Measurements from ENCODE around the gene MYO1E. TPM values are rescaled to one million over a fixed set of nuclear protein-coding genes. Genes with fewer than 3 reads are reported as not detected.
"Not testable (repeated sequence)": the region's sequence is repeated elsewhere in the genome, so short reads cannot be mapped to it uniquely, and the experiment has no call there.

The MYO1E gene
- total RNA-seq, 1 experiment from 2014 or later: 68.8 TPM

GRCh38 chr15:59339252-59339672 lies 33.4 kb downstream of the MYO1E start:
- H3K27me3 ChIP-seq (ENCODE audit: low read length): no peaks in the 10 kb centered on the region
- no peak for TF ChIP-seq CTCF (conservative IDR thresholded peaks at IDR 0.05; ENCODE audit: low read depth, low read length)
- no peak for TF ChIP-seq EZH2phosphoT487 (IDR thresholded peaks at IDR 0.05; ENCODE audit: borderline replicate concordance, low read length)
- no peak for TF ChIP-seq EZH2 (IDR thresholded peaks at IDR 0.05; ENCODE audit: low read length, unreplicated experiment)
- ATAC-seq (no peak), DNase-seq (no peak)
- no peaks in the 10 kb centered on the region for H3F3A ChIP-seq (ENCODE audit: low read length, unreplicated experiment)
- H3K9ac ChIP-seq (ENCODE audit: low read length): no peak overlapping the region
- intact Hi-C loops (cut with micrococcal nuclease): no loop called here
- no peak overlapping the region for H3K27ac ChIP-seq (ENCODE audit: low read length)
- peaks cover 87% of the 10 kb centered on the region for H3K79me2 ChIP-seq (ENCODE audit: low read length)
- H3K4me3 ChIP-seq (ENCODE audit: low read length): no peak overlapping the region
- no peak overlapping the region for H3K4me2 ChIP-seq (ENCODE audit: low read length)
- peaks cover 4% of the 10 kb centered on the region; the same call in 1 of the 2 replicates for H3K4me1 ChIP-seq (ENCODE audit: insufficient read depth, low read length)
- ChIA-PET CTCF (no interaction called here), POLR2A (ENCODE audit: unreplicated experiment) (no interaction called here)
- H3K9me3 ChIP-seq (ENCODE audit: low read length): no peaks in the 10 kb centered on the region
- no peak overlapping the region for H2AFZ ChIP-seq (ENCODE audit: low read length)
- H3K9me2 ChIP-seq (replicated peaks; ENCODE audit: low read length): no peaks in the 10 kb centered on the region
- H3K36me3 ChIP-seq (ENCODE audit: low read depth, low read length): no peaks in the 10 kb centered on the region
- no peaks in the 10 kb centered on the region for H4K20me1 ChIP-seq (ENCODE audit: low read length)
- no TSS peak for BruUV-seq (replicated peaks)

GRCh38 chr15:59338414-59338813 lies 34.3 kb downstream of the MYO1E start:
- TF ChIP-seq EZH2 (IDR thresholded peaks at IDR 0.05; ENCODE audit: low read length, unreplicated experiment): no peak
- TF ChIP-seq EZH2phosphoT487 (IDR thresholded peaks at IDR 0.05; ENCODE audit: borderline replicate concordance, low read length): no peak
- TF ChIP-seq CTCF (conservative IDR thresholded peaks at IDR 0.05; ENCODE audit: low read depth, low read length): no peak
- CTCF ChIA-PET: no interaction called here

DNA sequence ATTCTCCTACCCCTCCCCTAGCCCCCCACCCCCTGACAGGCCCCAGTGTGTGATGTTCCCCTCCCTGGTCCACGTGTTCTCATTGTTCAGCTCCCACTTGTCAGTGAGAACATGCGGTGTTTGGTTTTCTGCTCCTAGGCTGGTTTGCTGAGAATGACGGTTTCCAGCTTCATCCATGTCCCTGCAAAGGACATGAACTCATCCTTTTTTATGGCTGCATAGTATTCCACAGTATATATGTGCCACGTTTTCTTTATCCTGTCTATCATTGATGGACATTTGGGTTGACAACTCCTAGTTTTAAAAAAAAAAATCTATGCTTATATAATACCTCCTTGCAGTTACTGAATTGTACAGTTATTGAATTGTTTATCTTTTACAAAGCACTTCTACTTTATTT lies 35.9 kb downstream of the MYO1E start:
- POLR2A ChIA-PET (ENCODE audit: unreplicated experiment); H3K9me2 ChIP-seq (replicated peaks; ENCODE audit: low read length); H3K4me2 ChIP-seq (ENCODE audit: low read length); H4K20me1 ChIP-seq (ENCODE audit: low read length); H3K36me3 ChIP-seq (ENCODE audit: low read depth, low read length); intact Hi-C loops (cut with micrococcal nuclease); H3K27me3 ChIP-seq (ENCODE audit: low read length); H3K9me3 ChIP-seq (ENCODE audit: low read length); H3K4me3 ChIP-seq (ENCODE audit: low read length); ATAC-seq; CTCF ChIA-PET; H3K4me1 ChIP-seq (ENCODE audit: insufficient read depth, low read length); H2AFZ ChIP-seq (ENCODE audit: low read length); BruUV-seq (replicated peaks); H3F3A ChIP-seq (ENCODE audit: low read length, unreplicated experiment); H3K9ac ChIP-seq (ENCODE audit: low read length); DNase-seq; H3K27ac ChIP-seq (ENCODE audit: low read length): not testable (repeated sequence)
- peaks cover 87% of the 10 kb centered on the region for H3K79me2 ChIP-seq (ENCODE audit: low read length)

More at GRCh38 chr15:59338414-59338813, 34.3 kb downstream of the MYO1E start:
- Histone ChIP-seq H3K4me1 (ENCODE audit: insufficient read depth, low read length) (peaks cover 7% of the 10 kb centered on the region), H3F3A (ENCODE audit: low read length, unreplicated experiment) (no peaks in the 10 kb centered on the region), H3K4me2 (ENCODE audit: low read length) (no peak overlapping the region), H3K27me3 (ENCODE audit: low read length) (no peaks in the 10 kb centered on the region), H3K9ac (ENCODE audit: low read length) (no peak overlapping the region), H4K20me1 (ENCODE audit: low read length) (peaks cover 2% of the 10 kb centered on the region; the same call in 1 of the 2 replicates), H3K9me3 (ENCODE audit: low read length) (no peaks in the 10 kb centered on the region), H3K9me2 (replicated peaks; ENCODE audit: low read length) (no peaks in the 10 kb centered on the region), H2AFZ (ENCODE audit: low read length) (no peak overlapping the region), H3K79me2 (ENCODE audit: low read length) (peaks cover 87% of the 10 kb centered on the region), H3K4me3 (ENCODE audit: low read length) (no peak overlapping the region), H3K36me3 (ENCODE audit: low read depth, low read length) (no peaks in the 10 kb centered on the region), H3K27ac (ENCODE audit: low read length) (no peak overlapping the region)
- ATAC-seq (no peak), DNase-seq (no peak)
- BruUV-seq (replicated peaks): no TSS peak
- POLR2A ChIA-PET (ENCODE audit: unreplicated experiment): no interaction called here
- intact Hi-C loops (cut with micrococcal nuclease): no loop called here
